Right ventricle myocardium superior (tissue), 1 donor: ENCODE measurements around the gene LSAMP. TPM values are rescaled to one million over a fixed set of nuclear protein-coding genes. Genes with fewer than 3 reads are reported as not detected.

Source experiments
- ATAC-seq: fragments of 200-7000 bp; cut with Tn5 transposase; one replicate; pipeline ENCODE4 v1.9.1; 2020; ENCODE audit warnings: mild to moderate bottlenecking; ENCODE audit not compliant: poor library complexity
- DNase-seq: peaks from one replicate; pipeline ENCODE4 v3.0.0-alpha.2; 2020
- intact Hi-C: fragments of 100-400 bp; cut with DNase I; formaldehyde crosslinking; loops from one replicate; pipeline ENCODE4 v1.11.2; 2022
- total RNA-seq: library from RNA; stranded (reverse); fragmentation: NEBNext Ultra II Directional; extraction: Animal tissue kit (Norgen Biotek cat#: 25700); gene quantifications from one replicate; pipeline ENCODE4 v1.2.1, GENCODE V29; 2021
- donor health status: DM: no; HTN: yes; CAD: no; lungs with severe emphysema.

Gene LSAMP
- total RNA-seq, 1 donor from 2014 or later = 5.2 TPM

GRCh38 chr3:116154389-116154788 lies 290.9 kb downstream of the LSAMP start:
- ATAC-seq = no peak
- intact Hi-C loops = no loop called here

GRCh38 chr3:116153174-116153573 lies 292.1 kb downstream of the LSAMP start:
- intact Hi-C loops = no loop called here
- ATAC-seq (no peak), DNase-seq (no peak)

More at GRCh38 chr3:116154389-116154788, 290.9 kb downstream of the LSAMP start:
- no peak for DNase-seq

GRCh38 chr3:116150655-116151167 lies 294.6 kb downstream of the LSAMP start:
- ATAC-seq (no peak), DNase-seq (no peak)
- intact Hi-C loops = no loop called here

- ATAC-seq (no peak), DNase-seq (no peak)
- intact Hi-C loops = no loop called here
Measured at GRCh38 chr3:116148881-116149851, 296.1 kb downstream of the LSAMP start.

GRCh38 chr3:116145613-116146012 lies 299.7 kb downstream of the LSAMP start:
- intact Hi-C loops = no loop called here
- no peak for DNase-seq
- no peak for ATAC-seq

- ATAC-seq (no peak), DNase-seq (no peak)
- intact Hi-C loops = no loop called here
Measured at GRCh38 chr3:116141724-116142123, 303.6 kb downstream of the LSAMP start.

GRCh38 chr3:116140100-116140689 lies 305.1 kb downstream of the LSAMP start:
- ATAC-seq (no peak), DNase-seq (no peak)
- intact Hi-C loops = no loop called here

- intact Hi-C loops = loop anchor here (10.0 kb wide), 1 partner anchor 615 kb away; no protein-coding TSS in a partner anchor
- no peak for ATAC-seq
- no peak for DNase-seq
Measured at GRCh38 chr3:116139641-116140040, 305.6 kb downstream of the LSAMP start.

GRCh38 chr3:116135457-116136085 lies 309.7 kb downstream of the LSAMP start:
- peak; percentile 53 for DNase-seq
- intact Hi-C loops = loop anchor here (10.0 kb wide), 1 partner anchor 619 kb away; no protein-coding TSS in a partner anchor
- ATAC-seq = peak; percentile 94

- intact Hi-C loops = no loop called here
- ATAC-seq = no peak
Measured at GRCh38 chr3:116129187-116129946, 315.9 kb downstream of the LSAMP start.

GRCh38 chr3:116127464-116127863 lies 317.8 kb downstream of the LSAMP start:
- intact Hi-C loops = no loop called here
- no peak for ATAC-seq

More at GRCh38 chr3:116129187-116129946, 315.9 kb downstream of the LSAMP start:
- no peak for DNase-seq

GRCh38 chr3:116124166-116124565 lies 321.1 kb downstream of the LSAMP start:
- ATAC-seq = no peak
- intact Hi-C loops = no loop called here
- DNase-seq = no peak

More at GRCh38 chr3:116127464-116127863, 317.8 kb downstream of the LSAMP start:
- DNase-seq = no peak

- intact Hi-C loops = no loop called here
- DNase-seq (no peak), ATAC-seq (no peak)
Measured at GRCh38 chr3:116118475-116119169, 326.7 kb downstream of the LSAMP start.

GRCh38 chr3:116114586-116114985 lies 330.7 kb downstream of the LSAMP start:
- intact Hi-C loops = no loop called here
- no peak for ATAC-seq

GRCh38 chr3:116112696-116113095 lies 332.6 kb downstream of the LSAMP start:
- intact Hi-C loops = no loop called here
- peak; percentile 29 for ATAC-seq
- no peak for DNase-seq

More at GRCh38 chr3:116114586-116114985, 330.7 kb downstream of the LSAMP start:
- DNase-seq = no peak

GRCh38 chr3:116111765-116112164 lies 333.5 kb downstream of the LSAMP start:
- DNase-seq (no peak), ATAC-seq (no peak)
- intact Hi-C loops = no loop called here

GRCh38 chr3:116103868-116104530 lies 341.3 kb downstream of the LSAMP start:
- intact Hi-C loops = no loop called here
- DNase-seq (no peak), ATAC-seq (no peak)
